Smooth muscle cell (in vitro differentiated cells): Measurements from ENCODE around the gene LMNA. TPM values are rescaled to one million over a fixed set of nuclear protein-coding genes. Genes with fewer than 3 reads are reported as not detected.
A peak's percentile ranks its signal among the peaks of the same experiment; 100 is the strongest.

Experiments used
- DNase-seq: peaks from one replicate; lab custom pipeline; 2025; ENCODE audit not compliant: unreplicated experiment; lab: John Stamatoyannopoulos, UW
- H2AFZ ChIP-seq: fragments of 200-600 bp; sonication (generic); 2 replicates; pipeline ENCODE4 v1.6.0; 2016; ENCODE audit warnings: antibody characterized with exemption, low read depth, mild to moderate bottlenecking
- H3F3A ChIP-seq: fragments of 200-600 bp; sonication (generic); 2 replicates; pipeline ENCODE4 v1.6.0; 2017; ENCODE audit warnings: antibody characterized with exemption, low read depth
- H3K27ac ChIP-seq: fragments of 200-600 bp; sonication (generic); 2 replicates; pipeline ENCODE4 v1.5.1; 2016; ENCODE audit warnings: low read depth, mild to moderate bottlenecking
- H3K27me3 ChIP-seq: fragments of 200-600 bp; sonication (generic); 2 replicates; pipeline ENCODE4 v1.6.1; 2016; ENCODE audit warnings: low read depth, mild to moderate bottlenecking
- H3K36me3 ChIP-seq: fragments of 200-600 bp; sonication (generic); 2 replicates; pipeline ENCODE4 v1.5.1; 2016; ENCODE audit warnings: low read depth
- H3K4me1 ChIP-seq: fragments of 200-600 bp; sonication (generic); 2 replicates; pipeline ENCODE4 v1.5.1; 2016; ENCODE audit warnings: low read depth
- H3K4me2 ChIP-seq: fragments of 200-600 bp; sonication (generic); 2 replicates; pipeline ENCODE4 v1.6.0; 2016; ENCODE audit warnings: mild to moderate bottlenecking
- H3K4me3 ChIP-seq: fragments of 200-600 bp; sonication (generic); 2 replicates; pipeline ENCODE4 v1.5.1; 2016; ENCODE audit warnings: mild to moderate bottlenecking
- H3K79me2 ChIP-seq: fragments of 200-600 bp; sonication (generic); 2 replicates; pipeline ENCODE4 v1.6.0; 2016; ENCODE audit warnings: low read depth, mild to moderate bottlenecking
- H3K9ac ChIP-seq: fragments of 200-600 bp; sonication (generic); 2 replicates; pipeline ENCODE4 v1.6.0; 2016; ENCODE audit warnings: low read depth
- H3K9me3 ChIP-seq: fragments of 200-600 bp; sonication (generic); replicated peaks from 2 replicates; pipeline ENCODE4 v1.5.1; 2016; ENCODE audit warnings: low read depth
- H4K20me1 ChIP-seq: fragments of 200-600 bp; sonication (generic); 2 replicates; pipeline ENCODE4 v1.6.0; 2016; ENCODE audit warnings: low read depth
- WGBS: methylation state at CpG from one replicate; pipeline ENCODE4 v1.1.7; 2016; ENCODE audit warnings: low lambda C conversion rate; 5-methylcytosine and 5-hydroxymethylcytosine counted together
- polyA plus RNA-seq: library from polyadenylated mRNA; unstranded; fragments of >200 nt; fragmentation: Nextera tagmentation; extraction: Ambion mirVana; gene quantifications from 2 replicates; pipeline ENCODE4 v1.2.1, GENCODE V29; 2016
- total RNA-seq: library from RNA; depleted of rRNA; stranded (reverse); fragments of >200 nt; gene quantifications from 2 replicates; pipeline ENCODE4 v1.2.3, GENCODE V29; 2014
- TF ChIP-seq, protein P1 (sequence below): fragments of 200-600 bp; sonication (generic); IDR thresholded peaks from 2 replicates; pipeline ENCODE4 v1.5.1; 2017; ENCODE audit warnings: borderline replicate concordance, mild to moderate bottlenecking, antibody characterized with exemption; ENCODE audit not compliant: insufficient read depth, poor library complexity, severe bottlenecking

LMNA gene
- total and polyA plus RNA-seq, 2 experiments from 2014 or later: 256 to 626 TPM

- DNase-seq: no peak
- TF ChIP-seq, protein P1, sequence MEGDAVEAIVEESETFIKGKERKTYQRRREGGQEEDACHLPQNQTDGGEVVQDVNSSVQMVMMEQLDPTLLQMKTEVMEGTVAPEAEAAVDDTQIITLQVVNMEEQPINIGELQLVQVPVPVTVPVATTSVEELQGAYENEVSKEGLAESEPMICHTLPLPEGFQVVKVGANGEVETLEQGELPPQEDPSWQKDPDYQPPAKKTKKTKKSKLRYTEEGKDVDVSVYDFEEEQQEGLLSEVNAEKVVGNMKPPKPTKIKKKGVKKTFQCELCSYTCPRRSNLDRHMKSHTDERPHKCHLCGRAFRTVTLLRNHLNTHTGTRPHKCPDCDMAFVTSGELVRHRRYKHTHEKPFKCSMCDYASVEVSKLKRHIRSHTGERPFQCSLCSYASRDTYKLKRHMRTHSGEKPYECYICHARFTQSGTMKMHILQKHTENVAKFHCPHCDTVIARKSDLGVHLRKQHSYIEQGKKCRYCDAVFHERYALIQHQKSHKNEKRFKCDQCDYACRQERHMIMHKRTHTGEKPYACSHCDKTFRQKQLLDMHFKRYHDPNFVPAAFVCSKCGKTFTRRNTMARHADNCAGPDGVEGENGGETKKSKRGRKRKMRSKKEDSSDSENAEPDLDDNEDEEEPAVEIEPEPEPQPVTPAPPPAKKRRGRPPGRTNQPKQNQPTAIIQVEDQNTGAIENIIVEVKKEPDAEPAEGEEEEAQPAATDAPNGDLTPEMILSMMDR: no peak
- H3K27me3 ChIP-seq: no peaks in the 10 kb centered on the region
- WGBS: 46% methylated on average over 11 of the region's 11 CpGs
- peaks cover 39% of the 10 kb centered on the region for H3K79me2 ChIP-seq
- H3K4me1 ChIP-seq: peaks cover 47% of the 10 kb centered on the region
- H3K4me3 ChIP-seq: peak overlapping the region; percentile 41
- peak overlapping the region; percentile 96 for H3K9ac ChIP-seq
- no peaks in the 10 kb centered on the region for H3K36me3 ChIP-seq
- peaks cover 23% of the 10 kb centered on the region for H3F3A ChIP-seq
- H4K20me1 ChIP-seq: no peaks in the 10 kb centered on the region
- H3K4me2 ChIP-seq: peak overlapping the region; percentile 81
- H3K27ac ChIP-seq: peak overlapping the region; percentile 99
- H2AFZ ChIP-seq: no peak overlapping the region
- no peaks in the 10 kb centered on the region for H3K9me3 ChIP-seq
Observed at GRCh38 chr1:156104861-156105832, 9.4 kb upstream of the LMNA start.

DNA sequence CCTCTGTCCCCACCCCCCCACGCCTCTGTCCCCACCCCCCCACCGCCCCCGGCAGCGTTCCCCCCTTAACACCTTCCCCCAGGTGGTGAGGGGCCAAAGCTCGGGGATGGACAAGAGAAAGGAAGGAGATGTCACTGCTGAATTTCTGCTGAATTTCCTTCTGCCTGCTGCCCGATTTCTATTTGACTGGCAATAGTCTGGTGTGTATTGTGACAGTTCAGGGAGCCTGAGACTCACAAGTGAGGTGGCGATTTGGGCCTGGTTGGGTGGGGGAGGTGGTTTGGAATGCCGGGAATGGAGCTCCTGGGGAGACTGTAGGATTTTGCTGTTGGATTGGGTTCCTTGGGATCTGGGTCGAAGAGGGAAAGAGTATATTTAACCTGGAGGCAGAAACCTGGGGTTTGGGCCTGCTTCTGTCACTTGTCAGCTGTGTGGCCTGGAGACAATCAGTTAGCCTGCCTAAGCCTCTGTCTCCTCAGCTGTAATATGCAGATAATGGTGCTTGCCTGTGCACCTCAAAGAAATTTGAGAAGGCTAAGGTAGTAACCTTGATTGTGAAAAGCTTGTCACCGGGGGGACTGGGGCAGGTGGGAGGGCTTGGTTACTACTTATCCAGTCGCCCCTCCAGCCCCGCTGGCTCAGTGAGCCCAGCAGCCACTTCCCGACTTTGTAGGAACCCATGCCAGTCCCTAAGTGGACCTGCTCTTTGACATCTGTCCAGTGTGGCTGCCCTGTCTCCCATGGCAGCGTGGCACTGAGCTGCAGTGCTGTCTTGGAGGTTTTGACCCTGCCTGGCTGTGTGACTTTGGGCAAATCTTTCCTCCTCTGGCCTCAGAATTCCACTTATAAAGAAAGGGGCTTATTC, 7.7 kb upstream of the LMNA start:
- DNase-seq: no peak
- Histone ChIP-seq H3K4me3 (peak overlapping the region; percentile 32), H3K9ac (peak overlapping the region; percentile 98), H3K79me2 (peaks cover 53% of the 10 kb centered on the region), H3K4me2 (peak overlapping the region; percentile 81), H2AFZ (no peak overlapping the region), H3K27me3 (no peaks in the 10 kb centered on the region), H3F3A (peaks cover 23% of the 10 kb centered on the region), H3K36me3 (no peaks in the 10 kb centered on the region), H3K9me3 (no peaks in the 10 kb centered on the region), H3K4me1 (peaks cover 43% of the 10 kb centered on the region), H3K27ac (peak overlapping the region; percentile 99), H4K20me1 (no peaks in the 10 kb centered on the region)
- WGBS: 15% methylated on average over 14 of the region's 14 CpGs
- TF ChIP-seq, protein P1: no peak

- Histone ChIP-seq H3K4me1 (peaks cover 35% of the 10 kb centered on the region), H3K9ac (peak overlapping the region; percentile 98), H2AFZ (no peak overlapping the region), H3K9me3 (no peaks in the 10 kb centered on the region), H3K27me3 (no peaks in the 10 kb centered on the region), H4K20me1 (no peaks in the 10 kb centered on the region), H3K27ac (peak overlapping the region; percentile 99), H3K4me2 (no peak overlapping the region), H3K79me2 (peaks cover 59% of the 10 kb centered on the region), H3F3A (peaks cover 23% of the 10 kb centered on the region), H3K4me3 (no peak overlapping the region), H3K36me3 (no peaks in the 10 kb centered on the region)
- WGBS: 92% methylated on average over 3 of the region's 3 CpGs
- TF ChIP-seq, protein P1: no peak
- no peak for DNase-seq
Observed at GRCh38 chr1:156108057-156108456, 6.5 kb upstream of the LMNA start.
